Measurements from ENCODE around the gene ANKRD13C.

ANKRD13C gene

GRCh38 chr1:70295749-70296148 is 58.8 kb downstream of the ANKRD13C start:
- DNase-seq (ENCODE audit: low read depth): no peak

- no peak for DNase-seq (ENCODE audit: low read depth)
Measured at GRCh38 chr1:70293186-70293843, 61.2 kb downstream of the ANKRD13C start.

- DNase-seq (ENCODE audit: low read depth): no peak
Measured at GRCh38 chr1:70290218-70290617, 64.3 kb downstream of the ANKRD13C start.

GRCh38 chr1:70288166-70288565 is 66.4 kb downstream of the ANKRD13C start:
- no peak for DNase-seq (ENCODE audit: low read depth)

- no peak for DNase-seq (ENCODE audit: low read depth)
Measured at GRCh38 chr1:70286453-70286852, 68.1 kb downstream of the ANKRD13C start.

GRCh38 chr1:70284366-70284765 is 70.2 kb downstream of the ANKRD13C start:
- no peak for DNase-seq (ENCODE audit: low read depth)

GRCh38 chr1:70278710-70279109 is 75.8 kb downstream of the ANKRD13C start:
- no peak for DNase-seq (ENCODE audit: low read depth)

- DNase-seq (ENCODE audit: low read depth): no peak
Measured at GRCh38 chr1:70277875-70278274, 76.6 kb downstream of the ANKRD13C start.

GRCh38 chr1:70265946-70266345 is 88.6 kb downstream of the ANKRD13C start:
- no peak for DNase-seq (ENCODE audit: low read depth)

GRCh38 chr1:70264839-70265238 is 89.7 kb downstream of the ANKRD13C start:
- no peak for DNase-seq (ENCODE audit: low read depth)

- no peak for DNase-seq (ENCODE audit: low read depth)
Measured at GRCh38 chr1:70256664-70257063, 97.9 kb downstream of the ANKRD13C start.

GRCh38 chr1:70248729-70249128 is 105.8 kb downstream of the ANKRD13C start:
- no peak for DNase-seq (ENCODE audit: low read depth)

- no peak for DNase-seq (ENCODE audit: low read depth)
Measured at GRCh38 chr1:70247768-70248167, 106.8 kb downstream of the ANKRD13C start.

- no peak for DNase-seq (ENCODE audit: low read depth)
Measured at GRCh38 chr1:70247122-70247521, 107.4 kb downstream of the ANKRD13C start.

GRCh38 chr1:70239940-70240339 is 114.6 kb downstream of the ANKRD13C start:
- DNase-seq (ENCODE audit: low read depth): no peak

GRCh38 chr1:70234733-70235132 is 119.8 kb downstream of the ANKRD13C start:
- DNase-seq (ENCODE audit: low read depth): no peak

- DNase-seq (ENCODE audit: low read depth): no peak
Measured at GRCh38 chr1:70231475-70231874, 123.0 kb downstream of the ANKRD13C start.

- DNase-seq (ENCODE audit: low read depth): no peak
Measured at GRCh38 chr1:70228670-70229069, 125.9 kb downstream of the ANKRD13C start.

- DNase-seq (ENCODE audit: low read depth): no peak
Measured at GRCh38 chr1:70227439-70227838, 127.1 kb downstream of the ANKRD13C start.

GRCh38 chr1:70224954-70225353 is 129.6 kb downstream of the ANKRD13C start:
- no peak for DNase-seq (ENCODE audit: low read depth)

- no peak for DNase-seq (ENCODE audit: low read depth)
Measured at GRCh38 chr1:70222716-70223235, 131.7 kb downstream of the ANKRD13C start.

GRCh38 chr1:70221238-70222121 is 133.0 kb downstream of the ANKRD13C start, which contains the start of gene SRSF11:
SRSF11 (plus strand) TSS chr1:70221380; CDS start chr1:70221637, 257 bp downstream.
- peak; percentile 97 for DNase-seq (ENCODE audit: low read depth)

Data from activated T-helper 9 cell treated with anti-CD3 and anti-CD28 coated beads, Interleukin-2, amount 50 U/mL, for 16 hours (primary cell).